Retina (tissue), 1 donor: ENCODE data around the gene COTL1.

Experiments used
- DNase-seq: peaks from one replicate; pipeline ENCODE4 v3.0.0-alpha.2; 2016

COTL1 gene

GRCh38 chr16:84547546-84548061, 70.3 kb downstream of the COTL1 start:
- peak; percentile 49 for DNase-seq

- peak; percentile 50 for DNase-seq
Observed at GRCh38 chr16:84546669-84547545, 71.0 kb downstream of the COTL1 start.

GRCh38 chr16:84545114-84545737, 72.7 kb downstream of the COTL1 start:
- DNase-seq: no peak

- no peak for DNase-seq
Observed at GRCh38 chr16:84544031-84544773, 73.7 kb downstream of the COTL1 start.

- DNase-seq: no peak
Observed at GRCh38 chr16:84543253-84543652, 74.6 kb downstream of the COTL1 start.

- DNase-seq: no peak
Observed at GRCh38 chr16:84541999-84542817, 75.7 kb downstream of the COTL1 start.

GRCh38 chr16:84540194-84540593, 77.7 kb downstream of the COTL1 start:
- no peak for DNase-seq

- DNase-seq: no peak
Observed at GRCh38 chr16:84538222-84538840, 79.5 kb downstream of the COTL1 start.

GRCh38 chr16:84537491-84538151, 80.3 kb downstream of the COTL1 start:
- peak; percentile 69 for DNase-seq

GRCh38 chr16:84535851-84536250, 82.0 kb downstream of the COTL1 start:
- DNase-seq: no peak

- no peak for DNase-seq
Observed at GRCh38 chr16:84535408-84535807, 82.5 kb downstream of the COTL1 start.

GRCh38 chr16:84534815-84535214, 83.1 kb downstream of the COTL1 start:
- DNase-seq: no peak

- no peak for DNase-seq
Observed at GRCh38 chr16:84532855-84533486, 84.9 kb downstream of the COTL1 start.

- DNase-seq: peak; percentile 59
Observed at GRCh38 chr16:84532291-84532724, 85.6 kb downstream of the COTL1 start.

GRCh38 chr16:84531671-84532111, 86.2 kb downstream of the COTL1 start:
- no peak for DNase-seq

- no peak for DNase-seq
Observed at GRCh38 chr16:84530590-84530989, 87.3 kb downstream of the COTL1 start.

GRCh38 chr16:84529607-84530006, 88.3 kb downstream of the COTL1 start:
- DNase-seq: no peak

- peak; percentile 24 for DNase-seq
Observed at GRCh38 chr16:84528322-84528721, 89.6 kb downstream of the COTL1 start.

- DNase-seq: peak; percentile 30
Observed at GRCh38 chr16:84527532-84528269, 90.2 kb downstream of the COTL1 start.
